Measurements from ENCODE around the gene TSLP. TPM values are rescaled to one million over a fixed set of nuclear protein-coding genes. Genes with fewer than 3 reads are reported as not detected.

TSLP gene
- total and polyA plus RNA-seq, 4 experiments from 2014 or later, result not detected

- H3K9me3 Mint-ChIP-seq, result no peaks in the 10 kb centered on the region
- Histone ChIP-seq H3K4me1 (ENCODE audit: insufficient read depth, low read length) (no peaks in the 10 kb centered on the region), H3K27ac (ENCODE audit: low read depth, low read length) (no peak overlapping the region), H3K36me3 (ENCODE audit: insufficient read depth, low read length) (peaks cover 16% of the 10 kb centered on the region), H3K4me3 (ENCODE audit: low read length in 2 of 2) (no peak overlapping the region), H3K9me3 (ENCODE audit: control insufficient read depth in 1 of 2, low read length in 2 of 2) (no peaks in the 10 kb centered on the region), H3K27me3 (ENCODE audit: insufficient read depth, low read length) (no peaks in the 10 kb centered on the region)
- intact Hi-C loops (cut with micrococcal nuclease), result no loop called here
- no peak overlapping the region for H3K4me3 Mint-ChIP-seq
- DNase-seq, result no peak
- POLR2A ChIA-PET (ENCODE audit: partially characterized antibody), result no interaction called here
- no peaks in the 10 kb centered on the region for H3K27me3 Mint-ChIP-seq
- H3K27ac Mint-ChIP-seq, result no peak overlapping the region
- CTCF ChIA-PET (ENCODE audit: partially characterized antibody), result no interaction called here
- peaks cover 43 to 45% of the 10 kb centered on the region in 2 donors for H3K36me3 Mint-ChIP-seq
- no peaks in the 10 kb centered on the region for H3K4me1 Mint-ChIP-seq
Measured at GRCh38 chr5:111126896-111127295, 55.4 kb downstream of the TSLP start.

Other genes with a start within 250 kb of the TSLP start
- 10 to 100 TPM; 26.3 to 27.6 TPM for gene WDR36, start 20.6 kb downstream of the TSLP start, total RNA-seq
- gene WDR36, start 20.6 kb downstream of the TSLP start, polyA plus RNA-seq, result 10 to 100 TPM; 11.7 to 22.0 TPM
- gene CAMK4, start 152.7 kb downstream of the TSLP start, total RNA-seq, result 100 to 1,000 TPM; 243 to 257 TPM
- 10 to 100 TPM; 84.3 to 86.9 TPM for gene CAMK4, start 152.7 kb downstream of the TSLP start, polyA plus RNA-seq